ENCODE measurements around the gene TEX26. TPM values are rescaled to one million over a fixed set of nuclear protein-coding genes. Genes with fewer than 3 reads are reported as not detected.
A peak's percentile ranks its signal among the peaks of the same experiment; 100 is the strongest.

Gene TEX26
- total RNA-seq, 1 donor from 2014 or later, result not detected

DNA sequence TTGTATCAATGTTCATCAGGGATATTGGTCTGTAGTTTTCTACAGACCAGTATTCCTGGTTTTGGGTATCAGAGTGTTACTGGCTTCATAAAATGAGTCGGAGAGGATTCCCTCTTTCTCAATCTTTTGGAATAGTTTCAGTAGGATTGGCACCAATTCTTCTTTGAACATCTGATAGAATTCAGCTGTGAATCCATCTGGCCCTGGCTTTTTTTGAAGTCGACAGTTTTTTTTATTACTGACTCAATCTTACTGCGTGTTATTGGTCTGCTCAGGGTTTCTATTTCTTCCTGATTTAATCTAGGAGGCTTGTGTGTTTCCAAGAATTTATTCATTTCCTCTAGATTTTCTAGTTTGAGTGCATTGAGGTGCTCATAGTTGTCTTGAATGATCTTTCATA is 11.4 kb downstream of the TEX26 start:
- Mint-ChIP-seq H3K9me3 (ENCODE audit: low read depth) (peaks cover 36% of the 10 kb centered on the region), H3K27ac (no peak overlapping the region), H3K4me1 (ENCODE audit: low read depth) (no peaks in the 10 kb centered on the region), H3K36me3 (ENCODE audit: insufficient read depth) (no peaks in the 10 kb centered on the region), H3K4me3 (ENCODE audit: low read depth) (no peak overlapping the region), H3K27me3 (no peaks in the 10 kb centered on the region)
- DNase-seq (ENCODE audit: low spot score, unreplicated experiment), result no peak
- TF ChIP-seq CTCF (IDR thresholded peaks at IDR 0.05; ENCODE audit: unreplicated experiment), result no peak

GRCh38 chr13:30957258-30957943 is 24.9 kb downstream of the TEX26 start:
- Mint-ChIP-seq H3K9me3 (ENCODE audit: low read depth) (peaks cover 9% of the 10 kb centered on the region), H3K4me3 (ENCODE audit: low read depth) (no peak overlapping the region), H3K36me3 (ENCODE audit: insufficient read depth) (no peaks in the 10 kb centered on the region), H3K4me1 (ENCODE audit: low read depth) (peaks cover 6% of the 10 kb centered on the region), H3K27me3 (peaks cover 39% of the 10 kb centered on the region), H3K27ac (no peak overlapping the region)
- TF ChIP-seq CTCF (IDR thresholded peaks at IDR 0.05; ENCODE audit: unreplicated experiment), result no peak
- no peak for DNase-seq (ENCODE audit: low spot score, unreplicated experiment)

- Mint-ChIP-seq H3K27me3 (peaks cover 28% of the 10 kb centered on the region), H3K4me1 (ENCODE audit: low read depth) (peaks cover 13% of the 10 kb centered on the region), H3K4me3 (ENCODE audit: low read depth) (no peak overlapping the region), H3K36me3 (ENCODE audit: insufficient read depth) (no peaks in the 10 kb centered on the region), H3K27ac (no peak overlapping the region), H3K9me3 (ENCODE audit: low read depth) (peaks cover 12% of the 10 kb centered on the region)
- DNase-seq (ENCODE audit: low spot score, unreplicated experiment), result no peak
- no peak for TF ChIP-seq CTCF (IDR thresholded peaks at IDR 0.05; ENCODE audit: unreplicated experiment)
Measured at GRCh38 chr13:30959678-30960077, 27.2 kb downstream of the TEX26 start.

GRCh38 chr13:30963791-30964190 is 31.3 kb downstream of the TEX26 start:
- peak overlapping the region; percentile 68 for H3K27ac Mint-ChIP-seq
- H3K4me1 Mint-ChIP-seq (ENCODE audit: low read depth), result peaks cover 8% of the 10 kb centered on the region
- DNase-seq (ENCODE audit: low spot score, unreplicated experiment), result no peak
- TF ChIP-seq CTCF (IDR thresholded peaks at IDR 0.05; ENCODE audit: unreplicated experiment), result no peak
- H3K36me3 Mint-ChIP-seq (ENCODE audit: insufficient read depth), result no peaks in the 10 kb centered on the region
- no peak overlapping the region for H3K4me3 Mint-ChIP-seq (ENCODE audit: low read depth)
- peaks cover 12% of the 10 kb centered on the region for H3K27me3 Mint-ChIP-seq
- peaks cover 12% of the 10 kb centered on the region for H3K9me3 Mint-ChIP-seq (ENCODE audit: low read depth)

DNA sequence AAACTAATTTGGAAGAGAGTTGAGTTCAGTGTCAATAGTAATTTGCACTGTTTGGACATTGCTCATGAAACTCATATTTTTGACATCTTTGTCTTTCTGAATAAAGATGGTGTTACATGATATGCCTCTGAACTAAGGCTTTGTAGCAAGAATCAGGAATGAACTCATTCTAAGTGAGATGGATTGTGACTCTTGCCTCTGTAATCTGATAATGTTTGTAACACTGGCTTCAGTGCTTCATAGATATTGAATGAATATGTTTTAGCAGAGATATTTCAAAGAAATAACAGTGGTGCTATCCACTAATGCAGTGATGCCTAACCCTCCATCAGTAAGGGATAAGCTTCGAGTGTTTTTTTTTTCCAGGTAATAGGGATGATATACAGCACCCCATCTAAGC is 32.9 kb downstream of the TEX26 start:
- H3K9me3 Mint-ChIP-seq (ENCODE audit: low read depth), result peaks cover 7% of the 10 kb centered on the region
- H3K36me3 Mint-ChIP-seq (ENCODE audit: insufficient read depth), result no peaks in the 10 kb centered on the region
- TF ChIP-seq CTCF (IDR thresholded peaks at IDR 0.05; ENCODE audit: unreplicated experiment), result no peak
- H3K4me3 Mint-ChIP-seq (ENCODE audit: low read depth), result no peak overlapping the region
- peaks cover 19% of the 10 kb centered on the region for H3K4me1 Mint-ChIP-seq (ENCODE audit: low read depth)
- H3K27me3 Mint-ChIP-seq, result peaks cover 12% of the 10 kb centered on the region
- DNase-seq (ENCODE audit: low spot score, unreplicated experiment), result no peak
- H3K27ac Mint-ChIP-seq, result no peak overlapping the region

Data from progenitor cell of endocrine pancreas (in vitro differentiated cells).